AG04449 (cell line): Measurements from ENCODE around the gene PLK1.
"Not testable (repeated sequence)": the region's sequence is repeated elsewhere in the genome, so short reads cannot be mapped to it uniquely, and the experiment has no call there.

Experiments
- CTCF ChIA-PET: fragments of 350-600 bp; formaldehyde crosslinking; extraction: SDS; loops from one replicate; lab custom pipeline; 2021; ENCODE audit warnings: antibody characterized with exemption; lab: Yijun Ruan, JAX
- POLR2A ChIA-PET: fragments of 400-600, 350-600 bp; formaldehyde crosslinking; extraction: SDS; loops from one replicate; lab custom pipeline; 2020; ENCODE audit warnings: antibody characterized with exemption, inconsistent platforms; lab: Yijun Ruan, JAX
- DNase-seq: peaks from one replicate; pipeline ENCODE4 v3.0.0-alpha.2; 2010; ENCODE audit warnings: low read depth, low spot score
- H3K4me3 ChIP-seq: 2 replicates; pipeline ENCODE4 v1.5.1; 2011; ENCODE audit warnings: low read depth, mild to moderate bottlenecking, control low read depth, low read length
- CTCF ChIP-seq: IDR thresholded peaks from one replicate; pipeline ENCODE4 v1.5.1; 2011; ENCODE audit warnings: mild to moderate bottlenecking, moderate library complexity, low read length, control low read depth, inconsistent platforms; ENCODE audit not compliant: insufficient read depth; ENCODE audit errors: missing control alignments

PLK1 gene

GRCh38 chr16:23734176-23734893 lies 55.6 kb downstream of the PLK1 start:
- no peak for DNase-seq
- POLR2A ChIA-PET: no interaction called here
- no peak overlapping the region for H3K4me3 ChIP-seq
- CTCF ChIA-PET: interaction anchor here (1.5 to 1.8 kb wide), 4 partner anchors 276 to 765 kb away, joined by 4 to 8 read pairs (median 4); no protein-coding TSS in a partner anchor
- TF ChIP-seq CTCF: no peak

- CTCF ChIA-PET: interaction anchor here (1.4 kb wide), 1 partner anchor 10 kb away, joined by 4 read pairs; no protein-coding TSS in a partner anchor
- H3K4me3 ChIP-seq, DNase-seq, POLR2A ChIA-PET: not testable (repeated sequence)
Observed at GRCh38 chr16:23737423-23738028, 58.8 kb downstream of the PLK1 start.

GRCh38 chr16:23739516-23739915 lies 60.8 kb downstream of the PLK1 start:
- POLR2A ChIA-PET: no interaction called here
- TF ChIP-seq CTCF: no peak
- no peak overlapping the region for H3K4me3 ChIP-seq
- CTCF ChIA-PET: no interaction called here
- no peak for DNase-seq
